Central memory CD8-positive, alpha-beta T cell (primary cell): ENCODE data around the gene PTPRO.

Source experiments
- ATAC-seq: fragments of 150-1000 bp; cut with Tn5 transposase; replicated peaks from 2 replicates; pipeline ENCODE4 v1.10.0; 2022; ENCODE audit warnings: mild to moderate bottlenecking, moderate FRiP score, moderate number of reproducible peaks; ENCODE audit not compliant: poor library complexity, severe bottlenecking; ENCODE audit errors: extremely low read depth
- DNase-seq, 2 donors: peaks; one replicate each; pipeline ENCODE4 v3.0.0; 2021; ENCODE audit warnings: low spot score in 2 of 2
- H3K27ac Mint-ChIP-seq: one replicate; pipeline ENCODE4 v1.8.0; 2022; ENCODE audit warnings: low read depth, mild to moderate bottlenecking, moderate library complexity, mixed read lengths
- H3K27me3 Mint-ChIP-seq: one replicate; pipeline ENCODE4 v1.8.0; 2022; ENCODE audit warnings: mixed read lengths
- H3K36me3 Mint-ChIP-seq: one replicate; pipeline ENCODE4 v1.8.0; 2022; ENCODE audit warnings: mild to moderate bottlenecking, moderate library complexity, mixed read lengths; ENCODE audit not compliant: insufficient read depth
- H3K4me1 Mint-ChIP-seq: one replicate; pipeline ENCODE4 v1.8.0; 2022; ENCODE audit warnings: mixed read lengths
- H3K4me3 Mint-ChIP-seq: one replicate; pipeline ENCODE4 v1.8.0; 2022; ENCODE audit warnings: mild to moderate bottlenecking, moderate library complexity, mixed read lengths
- H3K9me3 Mint-ChIP-seq: one replicate; pipeline ENCODE4 v1.8.0; 2022; ENCODE audit warnings: mixed read lengths

PTPRO gene

DNA sequence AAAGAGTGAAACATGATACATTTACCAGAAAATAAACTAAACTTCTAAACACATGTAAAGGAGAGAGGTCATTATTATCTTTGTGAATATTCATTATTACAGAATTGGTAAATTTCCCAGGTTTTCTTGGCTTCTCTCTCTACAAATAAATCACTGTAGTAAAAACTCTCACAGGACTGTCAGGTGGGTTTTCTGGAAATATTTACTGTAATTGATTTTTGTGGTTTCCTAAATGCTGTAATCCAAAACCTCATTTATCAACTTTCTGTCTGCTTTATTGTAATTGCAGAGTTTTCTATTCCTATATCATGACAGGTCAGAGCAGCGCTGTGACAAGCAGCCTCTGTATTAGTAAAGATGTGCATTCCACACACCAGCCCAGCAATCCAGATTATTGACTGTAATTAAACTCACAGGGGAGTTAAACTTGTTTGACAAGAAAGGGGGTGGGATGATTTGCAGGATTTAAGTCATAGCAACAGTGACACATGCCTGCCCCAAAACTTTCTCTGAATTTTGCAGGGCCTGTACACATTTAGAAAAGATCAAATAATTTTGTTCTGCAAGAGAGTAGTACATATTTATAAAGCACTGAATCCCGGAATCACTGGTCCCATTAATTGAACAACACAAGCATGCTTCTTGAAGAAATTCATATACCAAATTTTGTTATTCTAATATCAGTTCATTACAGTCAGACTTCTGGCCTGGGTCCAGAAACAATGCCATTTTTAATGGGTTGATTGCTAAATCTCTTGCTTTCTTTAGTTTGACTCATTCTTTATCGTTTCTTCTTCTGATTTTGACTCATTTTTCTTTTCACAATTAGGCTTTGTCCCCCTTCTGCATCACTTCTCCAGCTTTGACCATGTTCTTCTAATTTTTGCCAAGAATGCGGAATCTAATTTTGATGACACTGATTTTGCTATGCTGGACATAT, 42.2 kb downstream of the PTPRO start:
- no peaks in the 10 kb centered on the region for H3K4me1 Mint-ChIP-seq
- H3K9me3 Mint-ChIP-seq, result peaks cover 9% of the 10 kb centered on the region
- H3K4me3 Mint-ChIP-seq, result no peak overlapping the region
- no peaks in the 10 kb centered on the region for H3K36me3 Mint-ChIP-seq
- DNase-seq (no peak), ATAC-seq (no peak)
- H3K27ac Mint-ChIP-seq, result no peak overlapping the region
- H3K27me3 Mint-ChIP-seq, result peaks cover 14% of the 10 kb centered on the region

DNA sequence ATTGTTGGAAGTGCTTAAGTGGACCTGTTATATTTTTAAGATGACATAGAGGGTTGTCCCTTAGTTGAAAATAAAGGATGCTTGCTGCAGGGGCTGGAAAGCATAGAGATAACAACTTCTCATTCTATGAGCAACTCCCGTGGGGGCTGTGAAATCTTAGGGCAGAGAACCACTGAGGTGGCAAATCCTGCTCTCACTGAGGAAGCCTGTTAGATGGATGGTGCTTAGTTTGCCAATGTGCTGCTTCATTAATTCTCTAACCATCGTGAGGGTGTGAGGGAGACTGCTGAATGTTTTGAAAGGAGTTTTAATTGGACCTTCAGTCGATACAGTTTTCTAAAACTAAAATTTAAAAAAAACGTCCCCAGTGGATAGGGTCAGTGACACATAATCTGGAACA, 46.5 kb downstream of the PTPRO start:
- DNase-seq (no peak), ATAC-seq (no peak)
- H3K4me3 Mint-ChIP-seq, result no peak overlapping the region
- H3K4me1 Mint-ChIP-seq, result no peaks in the 10 kb centered on the region
- H3K9me3 Mint-ChIP-seq, result peaks cover 9% of the 10 kb centered on the region
- peaks cover 14% of the 10 kb centered on the region for H3K27me3 Mint-ChIP-seq
- H3K36me3 Mint-ChIP-seq, result no peaks in the 10 kb centered on the region
- H3K27ac Mint-ChIP-seq, result no peak overlapping the region

DNA sequence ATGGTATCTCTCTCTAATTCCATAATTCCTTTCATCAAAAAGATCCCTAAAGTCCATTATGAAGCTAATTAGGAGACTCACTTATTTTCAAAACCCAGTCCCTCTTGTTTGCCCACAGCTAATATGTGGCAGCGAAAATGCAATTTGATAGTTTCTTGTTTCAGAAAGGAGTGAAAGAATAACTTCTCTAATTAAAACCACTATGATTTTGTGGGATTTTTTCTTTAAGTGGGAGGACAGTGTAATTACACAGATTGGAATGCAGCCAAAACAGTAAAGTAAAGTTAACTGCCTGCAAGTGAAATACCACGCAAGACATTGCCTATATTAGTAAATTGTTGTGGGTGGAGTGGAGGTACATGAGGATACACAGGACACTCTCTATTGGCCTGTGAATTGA, 50.0 kb downstream of the PTPRO start:
- no peaks in the 10 kb centered on the region for H3K27me3 Mint-ChIP-seq
- H3K36me3 Mint-ChIP-seq, result no peaks in the 10 kb centered on the region
- no peaks in the 10 kb centered on the region for H3K4me1 Mint-ChIP-seq
- no peak for DNase-seq
- no peak overlapping the region for H3K27ac Mint-ChIP-seq
- no peak for ATAC-seq
- H3K4me3 Mint-ChIP-seq, result no peak overlapping the region
- peaks cover 15% of the 10 kb centered on the region for H3K9me3 Mint-ChIP-seq

DNA sequence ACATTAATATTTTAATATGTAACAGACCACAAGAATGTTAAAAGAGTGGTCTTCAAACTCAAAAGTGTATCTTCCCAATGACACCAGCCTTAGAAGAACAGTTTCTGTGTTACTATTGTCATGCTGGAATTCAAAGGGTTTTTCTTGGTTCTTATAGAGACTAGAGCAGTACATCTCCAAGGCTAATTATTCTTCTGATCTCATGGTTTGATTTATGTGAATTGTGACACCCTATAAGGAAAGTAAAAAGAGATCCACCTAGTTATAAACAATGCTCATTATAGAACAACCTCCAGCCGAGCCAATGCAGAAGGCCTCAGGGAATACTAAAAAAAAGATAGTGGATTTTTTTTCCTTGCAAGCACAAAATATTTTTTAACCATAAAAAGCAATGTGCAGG, 65.5 kb downstream of the PTPRO start:
- Mint-ChIP-seq H3K27me3 (peaks cover 8% of the 10 kb centered on the region), H3K27ac (no peak overlapping the region), H3K9me3 (no peaks in the 10 kb centered on the region), H3K36me3 (no peaks in the 10 kb centered on the region), H3K4me3 (no peak overlapping the region), H3K4me1 (no peaks in the 10 kb centered on the region)
- DNase-seq (no peak), ATAC-seq (no peak)

DNA sequence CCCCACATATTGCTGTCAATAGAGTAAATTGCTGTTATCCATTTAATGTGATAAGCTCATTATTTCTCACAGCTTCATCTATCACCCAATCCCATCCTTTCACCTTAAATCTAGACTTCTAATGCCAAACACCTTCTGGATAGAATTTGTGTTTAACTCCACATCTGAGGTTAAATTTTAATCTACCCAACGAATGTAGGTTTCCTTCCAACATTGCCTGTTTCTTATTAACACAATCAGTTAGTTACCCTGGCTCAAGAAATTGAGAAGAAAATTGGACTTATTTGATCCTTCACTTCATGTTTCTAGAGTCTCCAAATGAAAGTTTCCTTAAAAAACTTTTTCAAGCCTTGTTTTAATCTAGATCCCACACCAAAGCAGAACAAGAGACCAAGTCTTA, 67.3 kb downstream of the PTPRO start:
- H3K36me3 Mint-ChIP-seq, result no peaks in the 10 kb centered on the region
- H3K27me3 Mint-ChIP-seq, result peaks cover 8% of the 10 kb centered on the region
- DNase-seq (no peak), ATAC-seq (no peak)
- no peaks in the 10 kb centered on the region for H3K4me1 Mint-ChIP-seq
- H3K4me3 Mint-ChIP-seq, result no peak overlapping the region
- H3K27ac Mint-ChIP-seq, result no peak overlapping the region
- no peaks in the 10 kb centered on the region for H3K9me3 Mint-ChIP-seq

DNA sequence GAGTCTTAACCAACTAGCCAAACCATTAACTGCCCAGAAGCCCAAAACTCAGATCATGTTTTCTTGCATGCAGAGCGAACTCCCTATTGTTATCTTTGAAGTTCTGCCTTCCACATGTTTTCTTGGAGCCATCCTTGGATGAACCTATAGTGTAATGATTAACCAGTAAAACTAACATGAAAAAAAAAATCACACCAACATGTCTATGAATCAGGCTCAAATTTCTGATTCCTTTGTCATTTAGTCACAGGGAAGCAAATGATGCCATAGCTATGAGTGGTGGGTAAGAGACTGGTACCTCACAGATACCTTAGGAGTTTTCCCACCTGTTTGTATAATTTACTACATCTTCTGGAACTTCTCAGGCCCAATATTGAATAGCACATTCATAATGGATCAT, 70.7 kb downstream of the PTPRO start:
- Mint-ChIP-seq H3K4me1 (no peaks in the 10 kb centered on the region), H3K4me3 (no peak overlapping the region), H3K36me3 (no peaks in the 10 kb centered on the region), H3K27ac (no peak overlapping the region), H3K27me3 (peaks cover 8% of the 10 kb centered on the region), H3K9me3 (no peaks in the 10 kb centered on the region)
- no peak for ATAC-seq
- no peak for DNase-seq

DNA sequence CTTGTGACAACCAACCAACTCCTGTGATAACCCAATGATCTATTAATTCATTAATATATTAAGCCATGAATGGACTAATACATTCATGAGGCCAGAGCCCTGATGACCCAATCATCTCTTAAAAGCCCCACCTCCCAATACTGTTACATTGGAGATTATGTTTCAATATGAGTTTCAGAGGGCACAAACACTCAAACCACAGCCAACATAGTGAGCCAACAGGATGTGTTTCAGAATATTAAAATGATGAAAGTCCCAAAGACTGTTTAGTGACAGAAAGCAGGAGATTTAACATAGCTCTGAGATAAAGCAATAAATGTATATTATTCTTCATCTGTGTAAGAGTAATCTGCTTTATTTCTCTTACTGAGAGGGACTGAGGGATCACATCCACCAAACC, 71.7 kb downstream of the PTPRO start:
- DNase-seq (no peak), ATAC-seq (no peak)
- Mint-ChIP-seq H3K4me3 (no peak overlapping the region), H3K36me3 (no peaks in the 10 kb centered on the region), H3K4me1 (no peaks in the 10 kb centered on the region), H3K27ac (no peak overlapping the region), H3K9me3 (no peaks in the 10 kb centered on the region), H3K27me3 (peaks cover 8% of the 10 kb centered on the region)

DNA sequence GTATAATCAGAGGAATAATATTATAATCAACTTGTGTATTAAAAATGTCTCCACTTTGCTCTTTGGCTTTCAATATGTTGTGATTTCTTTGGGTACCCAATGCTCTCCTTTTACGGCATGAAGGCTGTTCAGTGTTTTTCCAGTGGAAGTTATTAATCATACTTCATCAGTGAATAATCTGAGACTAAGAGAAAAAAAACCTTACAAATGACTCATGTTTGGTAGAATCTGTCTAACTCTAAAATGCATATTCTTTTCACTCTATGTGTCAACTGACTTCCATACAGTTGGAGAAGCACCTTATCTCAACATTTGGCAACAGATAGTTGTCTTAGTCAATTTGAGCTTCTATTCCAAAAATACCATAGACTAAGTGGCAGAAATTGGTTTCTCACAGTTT, 82.2 kb downstream of the PTPRO start:
- H3K36me3 Mint-ChIP-seq, result no peaks in the 10 kb centered on the region
- no peaks in the 10 kb centered on the region for H3K4me1 Mint-ChIP-seq
- no peak overlapping the region for H3K4me3 Mint-ChIP-seq
- no peak for ATAC-seq
- no peak for DNase-seq
- H3K27ac Mint-ChIP-seq, result no peak overlapping the region
- peaks cover 10% of the 10 kb centered on the region for H3K9me3 Mint-ChIP-seq
- H3K27me3 Mint-ChIP-seq, result peaks cover 10% of the 10 kb centered on the region

DNA sequence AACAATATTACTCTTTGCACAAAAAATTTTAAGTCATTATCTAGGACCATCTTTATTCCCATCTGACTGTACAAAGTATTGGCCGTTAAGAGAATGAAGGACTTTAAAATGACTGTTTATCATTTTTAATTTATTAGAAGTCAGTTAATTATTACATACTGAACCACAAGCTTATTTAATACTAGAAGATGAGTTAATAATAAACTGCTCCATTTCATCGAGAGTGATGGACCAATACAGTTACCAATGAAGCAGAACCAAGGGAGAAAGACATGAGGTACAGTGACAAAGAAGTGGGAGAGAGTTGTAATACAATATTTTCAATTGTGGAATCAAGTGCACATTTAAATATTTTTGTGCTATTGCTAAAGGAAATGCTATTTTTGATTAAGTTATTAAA, 83.3 kb downstream of the PTPRO start:
- no peak for ATAC-seq
- H3K4me3 Mint-ChIP-seq, result no peak overlapping the region
- H3K4me1 Mint-ChIP-seq, result no peaks in the 10 kb centered on the region
- H3K36me3 Mint-ChIP-seq, result no peaks in the 10 kb centered on the region
- H3K27ac Mint-ChIP-seq, result no peak overlapping the region
- H3K9me3 Mint-ChIP-seq, result peaks cover 5% of the 10 kb centered on the region
- H3K27me3 Mint-ChIP-seq, result peaks cover 3% of the 10 kb centered on the region
- no peak for DNase-seq

DNA sequence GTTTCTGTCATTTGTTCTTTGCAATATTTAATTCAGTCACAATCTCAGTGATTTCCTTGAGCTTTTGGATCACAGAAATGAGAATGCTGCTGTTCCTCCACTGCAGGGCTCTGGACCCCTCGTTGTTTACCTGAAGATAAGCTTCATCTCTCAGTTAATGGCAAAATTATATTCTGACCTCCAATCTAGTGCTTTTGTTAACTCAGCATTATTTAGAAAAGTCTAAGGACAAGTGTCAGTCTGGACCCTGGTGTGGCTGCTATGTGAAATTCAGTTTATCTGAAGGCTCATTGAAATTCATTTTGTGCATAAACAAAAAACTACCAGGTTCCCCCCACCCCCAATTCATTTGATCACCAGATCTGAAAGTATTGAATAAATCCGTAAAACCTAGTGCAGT, 84.7 kb downstream of the PTPRO start:
- no peaks in the 10 kb centered on the region for H3K27me3 Mint-ChIP-seq
- H3K9me3 Mint-ChIP-seq, result peaks cover 4% of the 10 kb centered on the region
- H3K36me3 Mint-ChIP-seq, result no peaks in the 10 kb centered on the region
- H3K4me1 Mint-ChIP-seq, result no peaks in the 10 kb centered on the region
- ATAC-seq (no peak), DNase-seq (no peak)
- no peak overlapping the region for H3K4me3 Mint-ChIP-seq
- no peak overlapping the region for H3K27ac Mint-ChIP-seq

DNA sequence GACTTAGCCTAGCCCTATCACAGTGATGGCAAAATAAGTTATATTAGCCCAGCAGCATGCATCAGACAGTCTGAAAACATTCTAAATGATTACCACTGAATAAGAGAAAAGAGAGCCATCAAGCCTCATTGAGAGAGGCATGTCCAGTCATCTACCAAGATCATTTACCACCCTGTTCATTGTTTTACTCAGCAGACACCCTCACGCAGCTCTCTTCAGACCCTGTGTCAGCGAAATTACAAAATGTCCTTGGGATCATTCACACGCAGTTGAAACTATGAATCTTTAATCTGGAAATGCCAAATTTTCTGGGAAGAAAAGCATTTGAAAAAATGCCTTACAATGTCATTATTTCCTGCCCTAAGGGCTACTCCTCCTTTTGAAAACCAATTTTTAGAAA, 89.5 kb downstream of the PTPRO start:
- H3K4me1 Mint-ChIP-seq, result no peaks in the 10 kb centered on the region
- H3K27ac Mint-ChIP-seq, result no peak overlapping the region
- peaks cover 25% of the 10 kb centered on the region for H3K27me3 Mint-ChIP-seq
- no peak overlapping the region for H3K4me3 Mint-ChIP-seq
- ATAC-seq (no peak), DNase-seq (no peak)
- H3K9me3 Mint-ChIP-seq, result no peaks in the 10 kb centered on the region
- no peaks in the 10 kb centered on the region for H3K36me3 Mint-ChIP-seq

DNA sequence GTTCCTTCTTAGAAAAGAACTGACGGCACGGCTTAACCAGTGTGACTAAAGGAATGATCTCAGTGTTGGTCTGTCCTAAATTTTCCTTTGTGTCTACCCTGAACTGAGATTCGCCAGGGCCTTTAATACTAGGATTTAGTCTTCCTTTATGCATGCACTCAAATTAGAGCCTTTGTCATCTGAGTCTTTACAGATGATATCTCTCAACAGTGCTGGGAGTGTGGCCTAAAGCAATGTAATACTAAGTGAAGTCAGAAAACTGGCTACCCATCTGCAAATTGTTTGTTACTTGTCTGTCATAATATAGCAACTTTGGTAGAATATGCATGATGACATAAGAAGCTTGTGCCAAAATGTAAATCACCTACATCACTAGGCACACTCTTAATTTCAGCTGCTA, 95.4 kb downstream of the PTPRO start:
- no peaks in the 10 kb centered on the region for H3K9me3 Mint-ChIP-seq
- peaks cover 42% of the 10 kb centered on the region for H3K27me3 Mint-ChIP-seq
- H3K4me3 Mint-ChIP-seq, result no peak overlapping the region
- DNase-seq (no peak), ATAC-seq (no peak)
- H3K4me1 Mint-ChIP-seq, result no peaks in the 10 kb centered on the region
- no peak overlapping the region for H3K27ac Mint-ChIP-seq
- no peaks in the 10 kb centered on the region for H3K36me3 Mint-ChIP-seq

DNA sequence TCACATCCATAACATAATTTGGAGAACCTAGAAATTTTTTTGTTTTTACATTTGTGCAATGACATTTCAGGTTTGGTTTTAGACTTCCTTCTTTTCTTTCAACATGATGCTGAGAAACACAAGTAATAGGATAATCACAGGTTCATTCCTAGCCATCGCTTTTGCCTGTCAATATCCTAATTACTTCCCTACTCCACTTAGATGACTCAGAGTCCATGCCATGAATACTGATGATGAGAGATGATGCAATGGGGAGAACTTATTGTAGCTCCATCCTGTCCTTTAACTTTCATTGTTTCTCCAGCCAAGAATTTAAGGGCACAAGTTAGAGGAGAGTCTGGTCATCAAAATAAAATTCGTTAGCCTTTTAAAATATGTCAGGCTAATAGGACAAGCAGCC, 101.3 kb downstream of the PTPRO start:
- peaks cover 17% of the 10 kb centered on the region for H3K27me3 Mint-ChIP-seq
- H3K9me3 Mint-ChIP-seq, result no peaks in the 10 kb centered on the region
- no peak overlapping the region for H3K27ac Mint-ChIP-seq
- ATAC-seq (no peak), DNase-seq (no peak)
- H3K4me1 Mint-ChIP-seq, result no peaks in the 10 kb centered on the region
- no peaks in the 10 kb centered on the region for H3K36me3 Mint-ChIP-seq
- H3K4me3 Mint-ChIP-seq, result no peak overlapping the region
